GM12878 (cell line): ENCODE measurements around the gene CA11. TPM values are rescaled to one million over a fixed set of nuclear protein-coding genes. Genes with fewer than 3 reads are reported as not detected.

Experiments
- ATAC-seq: fragments of 200-7000 bp; cut with Tn5 transposase; 3 replicates; pipeline ENCODE4 v1.9.1; 2020; ENCODE audit warnings: mild to moderate bottlenecking, moderate library complexity
- BruUV-seq: library from RNA; stranded (reverse); fragments of 400-500 nt; replicated peaks from 2 replicates; lab custom pipeline; 2021; lab: Mats Ljungman, UMichigan
- CTCF ChIA-PET: fragments of 300-600 bp; sonication (Branson Sonifier 250); formaldehyde crosslinking; extraction: SDS; loops from one replicate; lab custom pipeline; 2021; ENCODE audit warnings: inconsistent platforms; lab: Yijun Ruan, JAX
- POLR2A ChIA-PET: fragments of 350-600 bp; formaldehyde crosslinking; extraction: SDS; loops from one replicate; lab custom pipeline; 2021; ENCODE audit warnings: inconsistent platforms; lab: Charles Lee
- RAD21 ChIA-PET: fragments of 300-600 bp; sonication (Branson Sonifier 250); formaldehyde crosslinking; loops from one replicate; lab custom pipeline; 2023; ENCODE audit warnings: antibody characterized with exemption; ENCODE audit not compliant: unreplicated experiment; lab: Charles Lee
- SMC1A ChIA-PET: fragments of 300-600 bp; sonication (Branson Sonifier 250); formaldehyde crosslinking; loops from one replicate; lab custom pipeline; 2023; ENCODE audit not compliant: unreplicated experiment, uncharacterized antibody; lab: Charles Lee
- DNase-seq: peaks from one replicate; pipeline ENCODE4 v3.0.0-alpha.2; 2011; ENCODE audit warnings: low read depth, low spot score
- FAIRE-seq: peaks from 3 replicates; lab custom pipeline; 2011; peaks lifted over from hg19 to GRCh38; lab: Jason Lieb, UNC
- H2AFZ ChIP-seq: 2 replicates; pipeline ENCODE4 v1.6.0; 2011; ENCODE audit warnings: low read depth, low read length, control low read depth; ENCODE audit not compliant: control insufficient read depth
- H3K27ac ChIP-seq: 2 replicates; pipeline ENCODE4 v1.5.1; 2011; ENCODE audit warnings: control low read depth; ENCODE audit not compliant: control insufficient read depth, insufficient read depth
- H3K27me3 ChIP-seq, 2 experiments: replicated peaks in 1 of 2; 2 replicates each; pipeline versions ENCODE4 v1.6.0 to v1.6.1; 2011; ENCODE audit warnings: low read length in 1 of 2; ENCODE audit not compliant: control insufficient read depth in 2 of 2, insufficient read depth in 2 of 2
- H3K36me3 ChIP-seq, 2 experiments: 2 replicates each; pipeline ENCODE4 v1.5.1; 2011; ENCODE audit warnings: low read length in 1 of 2; ENCODE audit not compliant: control insufficient read depth in 2 of 2, insufficient read depth in 2 of 2
- H3K4me1 ChIP-seq: 2 replicates; pipeline ENCODE4 v1.6.1; 2011; ENCODE audit warnings: mild to moderate bottlenecking, low read length, moderate library complexity, mixed read lengths; ENCODE audit not compliant: control insufficient read depth, insufficient read depth
- H3K4me2 ChIP-seq: 2 replicates; pipeline ENCODE4 v1.6.0; 2011; ENCODE audit warnings: control low read depth; ENCODE audit not compliant: control insufficient read depth, insufficient read depth
- H3K4me3 ChIP-seq: fragments of 200-600 bp; sonication (generic); 2 replicates; pipeline ENCODE4 v1.5.1; 2016
- H3K79me2 ChIP-seq: 2 replicates; pipeline ENCODE4 v1.6.0; 2011; ENCODE audit warnings: low read length; ENCODE audit not compliant: control insufficient read depth, insufficient read depth
- H3K9ac ChIP-seq: 2 replicates; pipeline ENCODE4 v1.8.0; 2011; ENCODE audit warnings: low read length, control low read depth, mixed read lengths; ENCODE audit not compliant: control insufficient read depth, insufficient read depth
- H3K9me3 ChIP-seq: replicated peaks from 3 replicates; pipeline ENCODE4 v1.5.1; 2011; ENCODE audit warnings: mild to moderate bottlenecking, low read length; ENCODE audit not compliant: control insufficient read depth, insufficient read depth
- H4K20me1 ChIP-seq: 2 replicates; pipeline ENCODE4 v1.6.0; 2011; ENCODE audit not compliant: control insufficient read depth, insufficient read depth
- CTCF ChIP-seq, 3 experiments: IDR thresholded peaks in 2 of 3; conservative IDR thresholded peaks in 1 of 3; 2 replicates each; pipeline ENCODE4 v1.5.1; 2011; ENCODE audit warnings: low read depth in 3 of 3, low read length in 3 of 3, mild to moderate bottlenecking in 3 of 3, control low read depth in 2 of 3, moderate library complexity in 2 of 3, inconsistent platforms in 1 of 3, mixed read lengths in 1 of 3; ENCODE audit not compliant: control insufficient read depth in 2 of 3, insufficient read depth in 1 of 3; ENCODE audit errors: extremely low read depth in 1 of 3
- E2F8 ChIP-seq: fragments of 450-650 bp; IDR thresholded peaks from 2 replicates; pipeline ENCODE4 v1.6.1; 2018; ENCODE audit warnings: mild to moderate bottlenecking, low read depth, moderate library complexity; ENCODE audit not compliant: partially characterized antibody
- NFXL1 ChIP-seq: fragments of 450-650 bp; IDR thresholded peaks from 2 replicates; pipeline ENCODE4 v1.6.1; 2017; ENCODE audit warnings: antibody characterized with exemption, mild to moderate bottlenecking, borderline replicate concordance
- TAF1 ChIP-seq: IDR thresholded peaks from 2 replicates; pipeline ENCODE4 v1.6.1; 2011; ENCODE audit warnings: mild to moderate bottlenecking, low read depth, low read length, borderline replicate concordance
- WGBS: methylation state at CpG from one replicate; pipeline ENCODE4 v1.1.6; 2016; ENCODE audit warnings: low lambda C conversion rate; ENCODE audit not compliant: insufficient replicate concordance, insufficient coverage; ENCODE audit errors: missing lambda C conversion rate; 5-methylcytosine and 5-hydroxymethylcytosine counted together
- in situ Hi-C: fragments of 300-500 bp; cut with MboI; formaldehyde crosslinking; loops from 9 replicates; pipeline ENCODE4 v1.14.3; 2018; ENCODE audit warnings: mixed read lengths
- intact Hi-C: fragments of 100-400 bp; cut with micrococcal nuclease; formaldehyde crosslinking; loops from one replicate; pipeline ENCODE4 v1.14.2; 2022; ENCODE audit not compliant: unreplicated experiment
- polyA plus RNA-seq, 11 experiments: library from polyadenylated mRNA; depleted of rRNA in 4 of 11; unstranded in 6 of 11; stranded (reverse) in 5 of 11; fragments of >200 nt; fragmentation: Nextera tagmentation in 4 of 11; fragmentation: Illumina TruSeq in 1 of 11; extraction: Ambion mirVana in 4 of 11; extraction: Trizol in 1 of 11; gene quantifications; 1 replicate in 1 of 11; 2 replicates in 10 of 11; pipeline versions ENCODE4 v1.2.1 to v1.2.3, GENCODE V29; 2011 to 2016; ENCODE audit warnings: inconsistent platforms in 2 of 11, missing spikeins in 2 of 11, low read depth in 1 of 11
- total RNA-seq, 4 experiments: library from RNA; depleted of rRNA in 3 of 4; stranded (reverse); fragments of >200 nt in 3 of 4; fragmentation: Illumina TruSeq in 1 of 4; extraction: Trizol in 1 of 4; gene quantifications; 2 replicates each; pipeline versions ENCODE4 v1.2.1 to v1.2.3, GENCODE V29; 2013 to 2021

The CA11 gene
- total and polyA plus RNA-seq, 10 of the 15 experiments (the other 5 are each of a cell fraction or from before 2014, with no cell fraction given): 1.7 to 7.5 (median 2.4) TPM

- no peak for TF ChIP-seq NFXL1
- TF ChIP-seq, all 136 proteins: peak for 0
Measured at GRCh38 chr19:48595171-48595570, 50.8 kb downstream of the CA11 start (continued).

GRCh38 chr19:48591021-48591420, 55.0 kb downstream of the CA11 start:
- H3K9me3 ChIP-seq: no peaks in the 10 kb centered on the region
- in situ Hi-C loops: no loop called here
- H3K4me2 ChIP-seq: no peak overlapping the region
- H3K9ac ChIP-seq: no peak overlapping the region
- no peaks in the 10 kb centered on the region for H3K36me3 ChIP-seq
- no peak for ATAC-seq
- no peak overlapping the region for H3K27ac ChIP-seq
- no peaks in the 10 kb centered on the region for H4K20me1 ChIP-seq
- H3K4me3 ChIP-seq: no peak overlapping the region
- no peak overlapping the region for H2AFZ ChIP-seq
- BruUV-seq: no TSS peak
- RAD21 ChIA-PET: interaction anchor here (1.4 kb wide), 1 partner anchor 85 kb away, joined by 3 read pairs; no protein-coding TSS in a partner anchor
- TF ChIP-seq E2F8 (no peak), TAF1 (no peak), CTCF (IDR thresholded peaks at IDR 0.05 in 2 of 3, conservative IDR thresholded peaks at IDR 0.05 in 1 of 3; ENCODE audit: control insufficient read depth in 2 of 3, extremely low read depth in 1 of 3, insufficient read depth in 1 of 3, low read depth in 3 of 3, low read length in 3 of 3) (peak in 2 of 3 experiments; percentile 4 to 8; a peak in 1 of 6 replicates)
- TF ChIP-seq, all 136 proteins: peak for 1
- no peak for DNase-seq
- ChIA-PET POLR2A (no interaction called here), CTCF (interaction anchor here (0.9 to 3.4 kb wide), 5 partner anchors 17 to 324 kb away, joined by 3 to 24 read pairs (median 3); partner anchors contain the start of gene KDELR1), SMC1A (interaction anchor here (1.0 kb wide), 1 partner anchor 16 kb away, joined by 3 read pairs; no protein-coding TSS in a partner anchor)
- Histone ChIP-seq H3K4me1 (no peaks in the 10 kb centered on the region), H3K79me2 (no peaks in the 10 kb centered on the region), H3K27me3 (peaks cover 0 to 2% of the 10 kb centered on the region in 2 experiments; a peak in 1 of 4 replicates)
- intact Hi-C loops: no loop called here
- no peak for FAIRE-seq
- WGBS: 32% methylated on average over 5 of the region's 5 CpGs
